ENCODE results near the gene PBX1. TPM values are rescaled to one million over a fixed set of nuclear protein-coding genes. Genes with fewer than 3 reads are reported as not detected.

Gene PBX1
- total RNA-seq, 4 donors from 2014 or later = 15.2 to 48.6 (median 23.5) TPM

DNA sequence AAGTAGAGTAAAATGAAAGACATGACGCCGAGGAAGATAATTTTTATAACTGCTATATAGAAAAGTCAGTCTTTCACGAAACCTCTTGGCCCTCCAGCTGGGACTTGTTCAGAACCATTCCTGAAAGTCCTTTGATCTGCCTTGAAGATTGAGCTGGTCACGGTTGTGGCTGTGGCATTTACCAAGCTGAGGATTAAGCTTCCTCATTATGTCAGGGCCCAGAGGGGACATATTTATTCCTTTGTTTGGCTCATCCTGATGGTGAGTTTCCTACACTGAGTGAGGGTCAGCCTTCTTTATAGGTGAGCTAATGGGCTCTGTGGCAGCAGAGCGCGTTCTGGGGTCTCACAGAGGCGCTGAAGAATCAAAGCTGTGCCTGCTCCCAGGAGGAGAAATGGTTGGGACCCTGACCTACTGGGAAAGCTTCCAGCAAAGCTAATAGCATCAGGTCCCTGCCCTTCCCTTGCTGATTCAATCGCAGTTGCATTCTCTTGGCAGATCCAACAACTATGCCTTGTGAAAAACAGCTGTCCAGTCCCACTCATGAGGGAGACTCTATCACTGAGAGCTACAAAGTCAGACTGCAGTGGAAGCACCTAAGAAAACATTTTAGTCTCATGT, 43.2 kb upstream of the PBX1 start:
- intact Hi-C loops (cut with DNase I) = no loop called here
- no peak overlapping the region for H3K27ac ChIP-seq
- no peak for TF ChIP-seq POLR2A (IDR thresholded peaks at IDR 0.05)
- TF ChIP-seq, protein P1, sequence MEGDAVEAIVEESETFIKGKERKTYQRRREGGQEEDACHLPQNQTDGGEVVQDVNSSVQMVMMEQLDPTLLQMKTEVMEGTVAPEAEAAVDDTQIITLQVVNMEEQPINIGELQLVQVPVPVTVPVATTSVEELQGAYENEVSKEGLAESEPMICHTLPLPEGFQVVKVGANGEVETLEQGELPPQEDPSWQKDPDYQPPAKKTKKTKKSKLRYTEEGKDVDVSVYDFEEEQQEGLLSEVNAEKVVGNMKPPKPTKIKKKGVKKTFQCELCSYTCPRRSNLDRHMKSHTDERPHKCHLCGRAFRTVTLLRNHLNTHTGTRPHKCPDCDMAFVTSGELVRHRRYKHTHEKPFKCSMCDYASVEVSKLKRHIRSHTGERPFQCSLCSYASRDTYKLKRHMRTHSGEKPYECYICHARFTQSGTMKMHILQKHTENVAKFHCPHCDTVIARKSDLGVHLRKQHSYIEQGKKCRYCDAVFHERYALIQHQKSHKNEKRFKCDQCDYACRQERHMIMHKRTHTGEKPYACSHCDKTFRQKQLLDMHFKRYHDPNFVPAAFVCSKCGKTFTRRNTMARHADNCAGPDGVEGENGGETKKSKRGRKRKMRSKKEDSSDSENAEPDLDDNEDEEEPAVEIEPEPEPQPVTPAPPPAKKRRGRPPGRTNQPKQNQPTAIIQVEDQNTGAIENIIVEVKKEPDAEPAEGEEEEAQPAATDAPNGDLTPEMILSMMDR (IDR thresholded peaks at IDR 0.05) = no peak
- WGBS, 2 donors = 41 to 47% methylated on average over 5 to 8 of the region's 8 CpGs
- no peaks in the 10 kb centered on the region for H3K9me3 ChIP-seq
- no peaks in the 10 kb centered on the region for H3K27me3 ChIP-seq
- no peaks in the 10 kb centered on the region for H3K36me3 ChIP-seq
- H3K4me1 ChIP-seq = peaks cover 0 to 16% (median 3%) of the 10 kb centered on the region in 3 donors
- H3K4me3 ChIP-seq = no peak overlapping the region
- no peak for DNase-seq

DNA sequence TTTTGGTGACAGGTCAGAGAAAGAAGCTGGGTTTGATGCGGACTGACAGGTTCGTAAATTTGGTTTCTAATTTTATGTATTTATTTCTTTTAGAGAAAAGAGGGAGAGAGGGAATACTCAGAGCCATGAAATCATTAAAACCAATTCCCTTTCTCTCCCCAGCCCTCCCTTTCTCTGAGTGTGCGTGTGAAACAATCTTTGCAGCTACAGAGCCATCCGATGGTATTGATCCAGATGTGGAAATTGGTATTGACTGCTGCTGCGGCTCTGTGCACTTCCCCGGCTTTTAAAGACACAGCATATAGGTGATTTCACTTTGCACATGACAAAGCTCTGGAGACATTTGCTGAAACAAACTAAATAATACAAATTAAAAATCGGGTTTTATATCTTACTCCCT, 42.4 kb upstream of the PBX1 start:
- no peaks in the 10 kb centered on the region for H3K27me3 ChIP-seq
- intact Hi-C loops (cut with DNase I) = no loop called here
- H3K4me3 ChIP-seq = no peak overlapping the region
- H3K4me1 ChIP-seq = peaks cover 0 to 16% (median 3%) of the 10 kb centered on the region in 3 donors
- WGBS, 2 donors = 86 to 87% methylated on average over 7 of the region's 7 CpGs
- no peak overlapping the region for H3K27ac ChIP-seq
- TF ChIP-seq POLR2A (IDR thresholded peaks at IDR 0.05) = no peak
- TF ChIP-seq, protein P1 (IDR thresholded peaks at IDR 0.05) = no peak
- no peaks in the 10 kb centered on the region for H3K9me3 ChIP-seq
- no peaks in the 10 kb centered on the region for H3K36me3 ChIP-seq
- DNase-seq = no peak

DNA sequence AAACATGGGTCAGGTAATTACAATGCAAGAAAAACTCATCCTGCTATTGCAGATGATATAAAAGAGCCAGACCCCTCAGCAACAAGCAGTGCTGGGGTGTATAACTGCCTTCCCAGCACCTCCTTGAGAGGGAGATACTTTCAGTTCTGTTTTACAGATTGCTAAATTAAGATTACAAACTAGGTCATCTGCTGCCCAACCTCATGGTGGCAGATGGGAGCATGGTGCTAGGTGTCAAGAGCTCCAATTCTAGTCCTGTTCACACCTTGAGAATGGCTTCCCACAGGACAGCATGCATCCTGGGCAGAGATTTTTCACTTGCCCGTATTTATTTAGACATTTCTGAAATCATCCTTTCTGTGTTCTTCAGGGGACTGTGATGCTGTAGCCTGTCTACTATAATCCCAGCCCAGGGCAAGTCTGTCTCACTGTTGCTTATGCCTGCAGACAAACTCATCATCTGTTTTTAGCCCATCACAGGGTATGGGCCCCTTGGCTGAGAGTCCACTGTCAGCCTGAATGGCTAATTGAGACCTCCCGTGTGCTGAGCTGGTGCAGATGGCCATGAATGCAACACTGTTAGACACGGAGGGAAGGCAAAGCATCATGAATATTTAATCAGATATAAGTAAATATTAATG, 40.2 kb upstream of the PBX1 start:
- Histone ChIP-seq H3K4me3 (no peak overlapping the region), H3K36me3 (no peaks in the 10 kb centered on the region), H3K4me1 (peaks cover 0 to 16% (median 3%) of the 10 kb centered on the region in 3 donors), H3K27ac (no peak overlapping the region), H3K27me3 (no peaks in the 10 kb centered on the region), H3K9me3 (no peaks in the 10 kb centered on the region)
- DNase-seq = no peak
- 88 to 90% methylated on average over 3 of the region's 3 CpGs for WGBS, 2 donors
- TF ChIP-seq, protein P1 (IDR thresholded peaks at IDR 0.05) = no peak
- no peak for TF ChIP-seq POLR2A (IDR thresholded peaks at IDR 0.05)
- intact Hi-C loops (cut with DNase I) = no loop called here

DNA sequence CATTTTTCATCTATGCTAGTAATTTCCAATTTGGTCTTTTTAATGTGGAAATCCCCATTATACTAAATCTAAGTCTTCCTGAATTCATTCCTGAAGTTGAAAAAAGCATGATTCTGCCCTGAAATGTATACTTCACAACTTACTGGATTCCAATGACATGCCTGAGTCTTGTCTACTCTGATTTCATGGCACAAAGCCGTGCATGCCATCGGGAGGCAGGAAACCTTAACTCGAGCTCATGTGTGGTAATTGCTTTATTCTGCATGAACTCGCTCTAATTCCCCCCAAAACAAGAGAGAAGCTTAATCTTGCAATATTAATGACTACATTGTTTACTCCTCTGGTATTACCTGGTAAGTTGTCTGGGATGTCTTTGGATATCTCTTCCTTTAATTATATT, 39.6 kb upstream of the PBX1 start:
- DNase-seq = no peak
- no peak for TF ChIP-seq POLR2A (IDR thresholded peaks at IDR 0.05)
- TF ChIP-seq, protein P1 (IDR thresholded peaks at IDR 0.05) = no peak
- 68 to 86% methylated on average over 4 of the region's 4 CpGs for WGBS, 2 donors
- intact Hi-C loops (cut with DNase I) = no loop called here
- Histone ChIP-seq H3K4me1 (peaks cover 0 to 16% (median 3%) of the 10 kb centered on the region in 3 donors), H3K4me3 (no peak overlapping the region), H3K27ac (no peak overlapping the region), H3K27me3 (no peaks in the 10 kb centered on the region), H3K9me3 (no peaks in the 10 kb centered on the region), H3K36me3 (no peaks in the 10 kb centered on the region)

DNA sequence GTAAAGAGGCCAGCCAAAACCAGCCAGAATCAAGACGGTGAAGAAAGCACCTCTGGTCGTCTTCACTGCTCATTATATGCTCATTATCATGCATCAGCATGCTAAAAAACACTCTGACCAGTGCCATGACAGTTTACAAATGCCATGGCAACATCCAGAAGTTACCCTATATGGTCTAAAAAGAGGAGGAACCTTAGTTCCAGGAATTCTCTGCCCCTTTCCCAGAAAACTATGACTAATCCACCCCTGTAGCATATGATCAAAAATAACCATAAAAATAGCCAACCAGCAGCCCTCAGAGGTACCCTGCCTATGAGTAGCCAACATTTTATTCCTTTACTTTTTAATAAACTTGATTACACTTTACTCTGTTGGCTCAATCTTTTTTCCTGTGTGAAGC, 34.2 kb upstream of the PBX1 start:
- intact Hi-C loops (cut with DNase I) = no loop called here
- Histone ChIP-seq H3K27ac (no peak overlapping the region), H3K4me1 (no peaks in the 10 kb centered on the region), H3K9me3 (peaks cover 0 to 11% (median 8%) of the 10 kb centered on the region in 3 donors), H3K4me3 (no peak overlapping the region), H3K27me3 (no peaks in the 10 kb centered on the region), H3K36me3 (no peaks in the 10 kb centered on the region)
- 17 to 35% methylated on average over 2 of the region's 2 CpGs for WGBS, 2 donors
- TF ChIP-seq POLR2A (IDR thresholded peaks at IDR 0.05) = no peak
- TF ChIP-seq, protein P1 (IDR thresholded peaks at IDR 0.05) = no peak
- DNase-seq = no peak

Data from esophagus squamous epithelium (tissue), 5 donors.